ENCODE measurements around the gene SLC37A2.

DNA sequence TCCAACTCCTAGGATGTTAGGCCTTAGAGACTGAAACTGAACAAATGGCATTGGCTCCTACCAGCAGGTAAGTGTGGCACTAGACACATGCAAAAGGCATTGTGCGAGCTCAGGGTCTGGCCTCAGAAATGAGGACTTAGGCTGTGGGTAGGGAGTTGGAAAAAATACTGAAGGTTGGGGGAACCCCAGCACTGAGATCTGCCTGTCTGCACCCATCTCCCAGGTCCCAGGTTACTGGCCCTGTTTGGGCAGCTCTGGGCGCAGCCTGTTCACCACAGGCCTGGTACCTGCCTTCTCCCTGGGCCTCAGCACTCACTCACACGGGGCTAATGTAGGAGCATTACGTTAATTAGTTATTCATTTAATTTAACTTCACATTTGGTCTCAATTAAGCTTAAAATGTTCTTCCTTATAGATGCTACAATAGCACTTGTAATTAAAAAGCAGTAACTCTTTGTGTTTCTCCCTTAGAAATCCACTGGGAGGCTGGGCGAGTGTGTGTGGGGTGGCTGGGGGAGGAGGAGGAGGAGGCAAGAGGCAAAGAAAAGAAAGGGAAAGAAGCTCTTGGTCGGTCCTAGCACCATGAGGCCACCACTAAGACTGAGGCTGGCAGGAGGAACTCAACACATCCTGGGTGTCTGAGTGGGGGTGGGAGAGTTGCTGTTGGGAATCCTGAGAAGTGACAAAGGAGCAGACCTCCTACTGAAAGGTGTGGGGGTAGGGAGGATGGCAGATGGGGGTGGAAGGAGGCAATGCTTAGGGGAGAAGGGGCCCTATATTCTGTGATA is 29.0 kb downstream of the SLC37A2 start:
- TF ChIP-seq FOXJ3 (CRISPR knock-in tag; IDR thresholded peaks at IDR 0.05), result no peak
- TF ChIP-seq TAF1 (IDR thresholded peaks at IDR 0.05; ENCODE audit: borderline replicate concordance, low read depth, low read length), result no peak
- no peak for TF ChIP-seq ELF1 (IDR thresholded peaks at IDR 0.05)
- no peak for TF ChIP-seq YY1 (IDR thresholded peaks at IDR 0.05; ENCODE audit: low read depth)
- TF ChIP-seq, protein P1, sequence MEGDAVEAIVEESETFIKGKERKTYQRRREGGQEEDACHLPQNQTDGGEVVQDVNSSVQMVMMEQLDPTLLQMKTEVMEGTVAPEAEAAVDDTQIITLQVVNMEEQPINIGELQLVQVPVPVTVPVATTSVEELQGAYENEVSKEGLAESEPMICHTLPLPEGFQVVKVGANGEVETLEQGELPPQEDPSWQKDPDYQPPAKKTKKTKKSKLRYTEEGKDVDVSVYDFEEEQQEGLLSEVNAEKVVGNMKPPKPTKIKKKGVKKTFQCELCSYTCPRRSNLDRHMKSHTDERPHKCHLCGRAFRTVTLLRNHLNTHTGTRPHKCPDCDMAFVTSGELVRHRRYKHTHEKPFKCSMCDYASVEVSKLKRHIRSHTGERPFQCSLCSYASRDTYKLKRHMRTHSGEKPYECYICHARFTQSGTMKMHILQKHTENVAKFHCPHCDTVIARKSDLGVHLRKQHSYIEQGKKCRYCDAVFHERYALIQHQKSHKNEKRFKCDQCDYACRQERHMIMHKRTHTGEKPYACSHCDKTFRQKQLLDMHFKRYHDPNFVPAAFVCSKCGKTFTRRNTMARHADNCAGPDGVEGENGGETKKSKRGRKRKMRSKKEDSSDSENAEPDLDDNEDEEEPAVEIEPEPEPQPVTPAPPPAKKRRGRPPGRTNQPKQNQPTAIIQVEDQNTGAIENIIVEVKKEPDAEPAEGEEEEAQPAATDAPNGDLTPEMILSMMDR (IDR thresholded peaks at IDR 0.05), result no peak
- no peak for TF ChIP-seq POLR2AphosphoS5 (IDR thresholded peaks at IDR 0.05; ENCODE audit: low read depth, low read length)
- no peak for TF ChIP-seq MXI1 (IDR thresholded peaks at IDR 0.05; ENCODE audit: low read depth, low read length)
- no peak for TF ChIP-seq TEAD4 (IDR thresholded peaks at IDR 0.05; ENCODE audit: borderline replicate concordance, insufficient read depth)
- no peak for TF ChIP-seq FOXM1 (IDR thresholded peaks at IDR 0.05; ENCODE audit: low read depth)

Measured in SK-N-SH (cell line).